H1 (cell line): ENCODE measurements around the gene RNF182. TPM values are rescaled to one million over a fixed set of nuclear protein-coding genes. Genes with fewer than 3 reads are reported as not detected.

ENCODE experiments used
- CTCF ChIA-PET: fragments of 300-600 bp; sonication (Branson Sonifier 250); formaldehyde crosslinking; loops from one replicate; lab custom pipeline; 2021; ENCODE audit not compliant: partially characterized antibody; lab: Charles Lee
- POLR2A ChIA-PET: fragments of 300-600 bp; sonication (Branson Sonifier 250); formaldehyde crosslinking; loops from one replicate; lab custom pipeline; 2021; ENCODE audit warnings: inconsistent platforms; ENCODE audit not compliant: partially characterized antibody; lab: Charles Lee
- DNase-seq, 2 experiments: peaks; one replicate each; pipeline versions ENCODE4 v3.0.0 to v3.0.0-alpha.2; 2010 to 2022; ENCODE audit warnings: low spot score in 2 of 2, low read depth in 1 of 2, mixed read lengths in 1 of 2
- FAIRE-seq: peaks from 2 replicates; lab custom pipeline; 2011; peaks lifted over from hg19 to GRCh38; lab: Jason Lieb, UNC
- H2AFZ ChIP-seq: 2 replicates; pipeline ENCODE4 v1.8.1; 2012; ENCODE audit warnings: low read length, inconsistent platforms
- H2AK5ac ChIP-seq: 2 replicates; pipeline ENCODE4 v1.6.1; 2013; ENCODE audit warnings: low read depth, low read length
- H2BK120ac ChIP-seq: replicated peaks from 2 replicates; pipeline ENCODE3; 2013; ENCODE audit warnings: low read depth, low read length, inconsistent platforms
- H2BK12ac ChIP-seq: 2 replicates; pipeline ENCODE4 v1.6.1; 2013; ENCODE audit warnings: low read depth, low read length
- H2BK15ac ChIP-seq: 2 replicates; pipeline ENCODE4 v1.6.1; 2013; ENCODE audit warnings: low read length
- H2BK20ac ChIP-seq: 2 replicates; pipeline ENCODE4 v1.6.1; 2013; ENCODE audit warnings: low read length
- H2BK5ac ChIP-seq: 2 replicates; pipeline ENCODE4 v1.6.1; 2013; ENCODE audit warnings: low read depth, low read length
- H3K14ac ChIP-seq: 2 replicates; pipeline ENCODE4 v1.6.1; 2013; ENCODE audit warnings: inconsistent platforms; ENCODE audit not compliant: insufficient read length
- H3K18ac ChIP-seq: 2 replicates; pipeline ENCODE4 v1.6.1; 2013; ENCODE audit warnings: low read length; ENCODE audit errors: extremely low read depth
- H3K23ac ChIP-seq: 2 replicates; pipeline ENCODE4 v1.6.1; 2013; ENCODE audit warnings: inconsistent platforms; ENCODE audit not compliant: insufficient read length
- H3K23me2 ChIP-seq: 2 replicates; pipeline ENCODE4 v1.6.1; 2013; ENCODE audit warnings: low read depth, low read length
- H3K27ac ChIP-seq: 2 replicates; pipeline ENCODE4 v1.6.1; 2011; ENCODE audit warnings: low read depth, low read length, inconsistent platforms
- H3K27me3 ChIP-seq, 4 experiments: replicated peaks in 1 of 4; 1 replicate in 1 of 4; 2 replicates in 3 of 4; pipeline versions ENCODE4 v1.6.1 to v1.8.1; 2011 to 2013; ENCODE audit warnings: low read length in 3 of 4, mild to moderate bottlenecking in 3 of 4, inconsistent platforms in 2 of 4, mixed read lengths in 2 of 4, moderate library complexity in 1 of 4; ENCODE audit not compliant: control insufficient read depth in 3 of 4, insufficient read depth in 3 of 4; ENCODE audit errors: extremely low read depth in 1 of 4
- H3K36me3 ChIP-seq, 4 experiments: 2 replicates each; pipeline versions ENCODE4 v1.6.1 to v1.8.1; 2011 to 2013; ENCODE audit warnings: mild to moderate bottlenecking in 4 of 4, low read length in 3 of 4, moderate library complexity in 2 of 4, control low read depth in 1 of 4, inconsistent platforms in 1 of 4; ENCODE audit not compliant: insufficient read depth in 4 of 4, control insufficient read depth in 2 of 4
- H3K4ac ChIP-seq: replicated peaks from 2 replicates; pipeline ENCODE3; 2013; ENCODE audit warnings: low read length, low read depth, mixed read lengths, inconsistent platforms; ENCODE audit not compliant: insufficient read length
- H3K4me1 ChIP-seq, 4 experiments: replicated peaks in 1 of 4; 1 replicate in 1 of 4; 2 replicates in 3 of 4; pipeline versions ENCODE4 v1.6.1 to v1.8.1; 2011 to 2013; ENCODE audit warnings: low read length in 3 of 4, inconsistent platforms in 2 of 4, mixed read lengths in 1 of 4; ENCODE audit not compliant: insufficient read depth in 4 of 4, control insufficient read depth in 3 of 4
- H3K4me2 ChIP-seq, 2 experiments: 2 replicates each; pipeline versions ENCODE4 v1.6.1 to v1.8.1; 2011 to 2013; ENCODE audit warnings: low read depth in 2 of 2, low read length in 2 of 2, control low read depth in 1 of 2, inconsistent platforms in 1 of 2, mild to moderate bottlenecking in 1 of 2; ENCODE audit not compliant: insufficient read depth in 1 of 2
- H3K4me3 ChIP-seq, 4 experiments: fragments of 200-600, 300-600 bp in 1 of 4; sonication (generic), shearing (Covaris generic), sonication (Bioruptor Twin) in 1 of 4; 2 replicates each; pipeline versions ENCODE4 v1.5.1 to v1.8.1; 2011 to 2016; ENCODE audit warnings: low read length in 4 of 4, low read depth in 3 of 4, control low read depth in 2 of 4, inconsistent platforms in 2 of 4, mild to moderate bottlenecking in 2 of 4, mixed read lengths in 1 of 4, moderate library complexity in 1 of 4; ENCODE audit not compliant: insufficient read depth in 2 of 4; ENCODE audit errors: extremely low read depth in 1 of 4
- H3K56ac ChIP-seq: replicated peaks from 2 replicates; pipeline ENCODE3; 2013; ENCODE audit warnings: low read depth, mild to moderate bottlenecking, mixed read lengths, low read length, inconsistent platforms; ENCODE audit not compliant: insufficient read length
- H3K79me1 ChIP-seq: 2 replicates; pipeline ENCODE4 v1.6.1; 2013; ENCODE audit warnings: low read depth, low read length, control low read depth
- H3K79me2 ChIP-seq, 2 experiments: 2 replicates each; pipeline versions ENCODE4 v1.6.1 to v1.8.1; 2012 to 2013; ENCODE audit warnings: low read length in 2 of 2, mild to moderate bottlenecking in 2 of 2, inconsistent platforms in 1 of 2; ENCODE audit not compliant: insufficient read depth in 2 of 2, control insufficient read depth in 1 of 2
- H3K9ac ChIP-seq, 4 experiments: replicated peaks in 1 of 4; 1 replicate in 1 of 4; 2 replicates in 3 of 4; pipeline versions ENCODE4 v1.6.1 to v1.8.1; 2011 to 2013; ENCODE audit warnings: low read depth in 3 of 4, low read length in 3 of 4, control low read depth in 2 of 4, mild to moderate bottlenecking in 2 of 4, moderate library complexity in 2 of 4, inconsistent platforms in 1 of 4; ENCODE audit errors: extremely low read depth in 1 of 4
- H3K9me3 ChIP-seq, 2 experiments: 2 replicates each; pipeline versions ENCODE4 v1.6.1 to v1.8.1; 2012 to 2013; ENCODE audit warnings: mild to moderate bottlenecking in 2 of 2, moderate library complexity in 2 of 2, control low read depth in 1 of 2, inconsistent platforms in 1 of 2, low read depth in 1 of 2, low read length in 1 of 2, mixed read lengths in 1 of 2; ENCODE audit not compliant: insufficient read depth in 2 of 2
- H4K20me1 ChIP-seq, 2 experiments: replicated peaks in 1 of 2; 2 replicates each; pipeline versions ENCODE3 to v1.8.1; 2011 to 2013; ENCODE audit warnings: inconsistent platforms in 2 of 2, low read length in 2 of 2, mild to moderate bottlenecking in 1 of 2; ENCODE audit not compliant: insufficient read depth in 2 of 2, control insufficient read depth in 1 of 2
- H4K5ac ChIP-seq: 2 replicates; pipeline ENCODE4 v1.6.1; 2013; ENCODE audit warnings: low read length, low read depth, mixed read lengths, inconsistent platforms; ENCODE audit not compliant: insufficient read length
- H4K8ac ChIP-seq: 2 replicates; pipeline ENCODE4 v1.8.0; 2013; ENCODE audit warnings: mild to moderate bottlenecking, moderate library complexity, low read length, inconsistent platforms; ENCODE audit not compliant: insufficient read depth; ENCODE audit errors: extremely low read depth
- H4K91ac ChIP-seq: replicated peaks from 2 replicates; pipeline ENCODE3; 2013; ENCODE audit warnings: low read length, mixed read lengths, inconsistent platforms; ENCODE audit not compliant: insufficient read length
- ASH2L ChIP-seq: fragments of 200-600, 300-600 bp; sonication (generic); IDR thresholded peaks from one replicate; pipeline ENCODE4 v1.7.1; 2017; ENCODE audit warnings: low read length
- GTF2F1 ChIP-seq: IDR thresholded peaks from 2 replicates; pipeline ENCODE4 v1.6.1; 2012; ENCODE audit warnings: low read depth, low read length, improper control_type of control experiment, borderline replicate concordance
- RNF2 ChIP-seq: fragments of 200-900, 300-1000 bp; sonication (generic); IDR thresholded peaks from 2 replicates; pipeline ENCODE4 v1.7.1; 2016; ENCODE audit warnings: borderline replicate concordance, low read depth, mild to moderate bottlenecking, antibody characterized with exemption, low read length; ENCODE audit not compliant: poor library complexity, severe bottlenecking; ENCODE audit errors: missing control alignments
- SIX5 ChIP-seq: IDR thresholded peaks from 2 replicates; pipeline ENCODE4 v1.6.1; 2011; ENCODE audit warnings: mild to moderate bottlenecking, low read depth, low read length
- YY1 ChIP-seq: IDR thresholded peaks from 2 replicates; pipeline ENCODE4 v1.6.1; 2011; ENCODE audit warnings: low read depth, mild to moderate bottlenecking, low read length
- WGBS, 2 experiments: shearing (Covaris generic) in 1 of 2; methylation state at CpG; one replicate each; pipeline versions ENCODE4 v1.1.6 to v1.1.7; 2013 to 2015; ENCODE audit warnings: low lambda C conversion rate in 2 of 2, mixed read lengths in 2 of 2, inconsistent platforms in 1 of 2, low coverage in 1 of 2, missing lambda C conversion rate in 1 of 2; ENCODE audit not compliant: insufficient replicate concordance in 2 of 2, insufficient coverage in 1 of 2, insufficient read length in 1 of 2; ENCODE audit errors: extremely low coverage in 1 of 2, missing lambda C conversion rate in 1 of 2; 5-methylcytosine and 5-hydroxymethylcytosine counted together
- polyA plus RNA-seq, 7 experiments: library from polyadenylated mRNA; depleted of rRNA in 3 of 7; stranded (reverse) in 5 of 7; unstranded in 2 of 7; fragments of >200 nt in 5 of 7; fragments of 200-250 nt in 2 of 7; gene quantifications; 1 replicate in 5 of 7; 2 replicates in 1 of 7; 4 replicates in 1 of 7; pipeline versions ENCODE4 v1.2.1 to v1.2.3, GENCODE V29; 2011 to 2013; ENCODE audit warnings: missing spikeins in 2 of 7, mixed read lengths in 2 of 7
- total RNA-seq: library from RNA; stranded (reverse); fragmentation: NEBNext Ultra II Directional; extraction: Animal tissue kit (Norgen Biotek cat#: 25700); gene quantifications from 2 replicates; pipeline ENCODE4 v1.2.1, GENCODE V29; 2021

Gene RNF182
- total and polyA plus RNA-seq, 2 of the 8 experiments (the other 6 are each of a cell fraction or from before 2014, with no cell fraction given): 6.2 to 10.7 TPM

- Histone ChIP-seq H3K4me3 (no peak overlapping the region), H3K14ac (no peak overlapping the region), H3K56ac (no peak overlapping the region), H2BK120ac (no peak overlapping the region), H4K20me1 (no peaks in the 10 kb centered on the region), H3K4ac (no peak overlapping the region), H3K27ac (no peak overlapping the region), H4K8ac (peak overlapping the region; percentile 23; the same call in 1 of the 2 replicates), H3K36me3 (no peaks in the 10 kb centered on the region), H3K79me2 (no peaks in the 10 kb centered on the region), H3K4me1 (peaks cover 3 to 13% (median 7%) of the 10 kb centered on the region in 4 experiments), H2BK5ac (no peak overlapping the region), H3K27me3 (peaks cover 0 to 2% (median 0%) of the 10 kb centered on the region in 4 experiments; a peak in 2 of 7 replicates), H4K91ac (no peak overlapping the region), H3K79me1 (no peaks in the 10 kb centered on the region), H2AFZ (no peak overlapping the region), H3K4me2 (no peak overlapping the region), H3K23ac (no peak overlapping the region), H3K9me3 (no peaks in the 10 kb centered on the region), H3K9ac (no peak overlapping the region), H2BK12ac (no peak overlapping the region), H2AK5ac (no peak overlapping the region), H3K18ac (no peak overlapping the region), H3K23me2 (no peaks in the 10 kb centered on the region; the same call in 1 of the 2 replicates), H2BK15ac (no peak overlapping the region; the same call in 1 of the 2 replicates), H2BK20ac (no peak overlapping the region), H4K5ac (no peak overlapping the region)
- WGBS, 2 experiments: 75 to 89% methylated on average over 1 to 9 of the region's 9 CpGs
- FAIRE-seq (no peak), DNase-seq (no peak)
- POLR2A ChIA-PET: interaction anchor here (0.7 to 1.3 kb wide), 2 partner anchors 11 to 12 kb away, joined by 3 to 4 read pairs; no protein-coding TSS in a partner anchor
- CTCF ChIA-PET: interaction anchor here (0.8 to 14.7 kb wide), 6 partner anchors 9 to 118 kb away, joined by 3 to 189 read pairs (median 3); no protein-coding TSS in a partner anchor
- no peak for TF ChIP-seq GTF2F1
- TF ChIP-seq ASH2L: no peak
- no peak for TF ChIP-seq SIX5
- no peak for TF ChIP-seq YY1
- no peak for TF ChIP-seq RNF2
Measured at GRCh38 chr6:14026831-14027539, 102.2 kb downstream of the RNF182 start.
